GM13976 (cell line): Measurements from ENCODE around the gene WIZ.

Source experiments
- DNase-seq: peaks from one replicate; pipeline ENCODE4 v3.0.0; 2012; ENCODE audit warnings: low spot score
- in situ Hi-C: fragments of 300-500 bp; cut with MboI; formaldehyde crosslinking; loops from one replicate; pipeline ENCODE4 v1.12.0; 2022; ENCODE audit warnings: low sequenced_read_pairs, mixed read lengths, inconsistent platforms; ENCODE audit not compliant: unreplicated experiment
- TF ChIP-seq, protein P1 (sequence below): IDR thresholded peaks from 2 replicates; pipeline ENCODE4 v1.5.1; 2012; ENCODE audit warnings: borderline replicate concordance, mild to moderate bottlenecking; ENCODE audit not compliant: insufficient read depth; ENCODE audit errors: extremely low read depth, missing control alignments, control extremely low read depth

WIZ gene

DNA sequence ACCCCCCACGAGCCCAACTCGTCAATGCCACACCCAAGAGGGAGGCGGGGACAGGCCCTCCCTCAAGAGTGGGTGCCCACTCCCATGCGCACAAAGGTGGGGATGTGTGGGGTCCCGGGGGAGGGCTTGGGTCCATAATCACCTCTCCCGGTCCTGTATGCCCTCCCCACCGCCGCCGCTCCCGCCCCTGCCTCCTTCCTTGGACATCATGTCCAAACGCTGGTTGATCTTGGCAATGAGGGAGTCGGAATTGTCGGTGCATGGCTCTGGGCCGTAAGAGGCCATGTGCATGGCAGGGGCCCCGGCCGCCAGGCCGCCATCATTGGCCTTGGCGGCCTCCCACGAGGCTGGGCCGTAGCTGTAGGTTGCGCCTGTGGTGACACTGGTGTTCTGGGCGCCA lies 76.1 kb downstream of the WIZ start:
- in situ Hi-C loops, result no loop called here

DNA sequence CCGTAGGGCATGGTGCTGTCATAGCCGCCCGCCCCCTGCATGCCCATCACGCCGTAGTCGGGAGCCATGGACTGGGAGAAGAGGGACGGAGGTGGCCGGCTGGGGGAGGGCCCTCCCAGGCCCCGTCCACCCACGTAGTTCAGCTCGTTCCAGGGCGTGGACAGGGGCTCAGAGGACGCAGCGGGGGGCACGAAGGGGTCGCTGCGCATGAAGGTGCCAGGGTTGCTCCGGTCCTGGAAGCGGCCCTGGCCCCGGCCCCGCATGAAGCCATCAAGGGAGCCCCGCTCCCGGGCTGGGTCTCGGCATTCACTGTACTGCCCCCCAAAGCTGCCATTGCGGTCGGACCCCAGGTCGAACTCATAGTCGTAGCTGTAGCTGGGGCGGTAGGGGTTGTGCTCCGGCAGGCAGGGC lies 76.9 kb downstream of the WIZ start:
- TF ChIP-seq, protein P1, sequence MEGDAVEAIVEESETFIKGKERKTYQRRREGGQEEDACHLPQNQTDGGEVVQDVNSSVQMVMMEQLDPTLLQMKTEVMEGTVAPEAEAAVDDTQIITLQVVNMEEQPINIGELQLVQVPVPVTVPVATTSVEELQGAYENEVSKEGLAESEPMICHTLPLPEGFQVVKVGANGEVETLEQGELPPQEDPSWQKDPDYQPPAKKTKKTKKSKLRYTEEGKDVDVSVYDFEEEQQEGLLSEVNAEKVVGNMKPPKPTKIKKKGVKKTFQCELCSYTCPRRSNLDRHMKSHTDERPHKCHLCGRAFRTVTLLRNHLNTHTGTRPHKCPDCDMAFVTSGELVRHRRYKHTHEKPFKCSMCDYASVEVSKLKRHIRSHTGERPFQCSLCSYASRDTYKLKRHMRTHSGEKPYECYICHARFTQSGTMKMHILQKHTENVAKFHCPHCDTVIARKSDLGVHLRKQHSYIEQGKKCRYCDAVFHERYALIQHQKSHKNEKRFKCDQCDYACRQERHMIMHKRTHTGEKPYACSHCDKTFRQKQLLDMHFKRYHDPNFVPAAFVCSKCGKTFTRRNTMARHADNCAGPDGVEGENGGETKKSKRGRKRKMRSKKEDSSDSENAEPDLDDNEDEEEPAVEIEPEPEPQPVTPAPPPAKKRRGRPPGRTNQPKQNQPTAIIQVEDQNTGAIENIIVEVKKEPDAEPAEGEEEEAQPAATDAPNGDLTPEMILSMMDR, result no peak
- in situ Hi-C loops, result no loop called here
- DNase-seq, result no peak

More for the DNA sequence above, 76.1 kb downstream of the WIZ start:
- no peak for DNase-seq
- TF ChIP-seq, protein P1, result no peak

DNA sequence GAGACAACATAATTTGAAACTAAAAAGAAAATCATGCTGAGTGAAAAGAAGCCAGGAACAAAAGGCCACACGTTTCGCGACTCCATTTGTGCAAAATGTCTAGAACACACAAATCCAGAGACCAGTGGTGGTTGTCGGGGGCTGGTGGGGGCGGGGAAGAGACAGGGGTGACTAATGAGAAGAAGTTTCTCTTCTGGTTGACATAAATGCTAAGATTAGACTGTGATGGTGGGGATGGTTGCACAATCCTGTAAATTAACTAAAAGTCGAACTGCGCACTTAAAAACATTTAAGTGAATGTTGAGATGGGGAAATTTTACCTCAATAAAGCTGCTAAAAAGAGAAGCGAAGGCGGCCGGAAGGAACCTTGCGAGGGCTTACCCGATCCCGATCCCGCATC lies 77.3 kb downstream of the WIZ start:
- DNase-seq, result no peak
- in situ Hi-C loops, result no loop called here
- TF ChIP-seq, protein P1, result no peak

DNA sequence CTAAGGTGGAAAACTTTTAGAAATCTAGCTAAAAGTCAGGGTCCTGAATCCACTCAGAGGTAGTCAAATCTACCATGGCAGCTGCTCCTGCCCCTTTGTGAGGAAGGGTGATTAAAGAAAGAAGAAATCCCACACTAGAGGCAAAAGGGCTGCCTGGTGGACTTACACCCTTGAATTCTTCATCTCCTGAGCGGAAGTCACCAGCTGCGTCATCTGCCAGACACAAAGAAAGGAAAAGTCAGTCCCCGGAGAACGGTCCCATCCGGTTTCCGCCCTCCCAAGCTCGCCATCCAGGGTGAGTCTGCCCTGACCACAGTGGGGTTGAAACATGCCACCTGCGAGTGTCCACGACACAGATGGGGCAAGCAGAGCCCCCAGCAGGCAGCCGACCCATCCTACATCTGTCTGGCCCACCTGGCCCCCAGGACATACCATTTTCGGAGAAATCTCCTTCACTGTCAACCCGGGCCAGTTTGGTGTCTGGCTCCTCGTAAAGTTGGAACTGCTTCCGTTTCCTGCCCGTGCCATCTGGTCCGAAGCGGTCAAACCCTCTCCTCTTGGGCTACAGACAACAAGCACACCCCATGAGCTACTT lies 77.9 kb downstream of the WIZ start:
- DNase-seq, result no peak
- in situ Hi-C loops, result no loop called here
- TF ChIP-seq, protein P1, result no peak

DNA sequence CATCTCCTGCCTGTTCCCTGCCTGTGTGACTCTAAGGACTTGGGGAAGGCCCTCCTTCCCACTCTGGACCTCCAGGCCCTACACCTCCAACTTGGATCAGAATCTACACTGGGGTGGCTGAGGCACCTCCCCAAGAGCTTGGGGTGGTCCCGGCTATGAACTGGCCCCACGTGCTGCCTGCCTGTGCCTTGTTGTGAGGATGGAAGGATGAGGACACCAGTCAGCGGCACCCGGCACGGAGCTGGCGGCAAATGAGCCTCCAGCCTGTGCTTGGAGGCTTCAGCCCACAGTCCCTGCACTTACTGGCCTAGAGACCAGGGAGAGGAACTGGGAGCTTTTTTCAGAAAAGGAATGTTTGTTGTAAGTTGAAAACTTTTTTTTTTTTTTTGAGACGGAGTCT lies 78.6 kb downstream of the WIZ start:
- TF ChIP-seq, protein P1, result no peak
- in situ Hi-C loops, result no loop called here
- no peak for DNase-seq
